Hematopoietic multipotent progenitor cell treated with erythropoietin and hydrocortisone succinate and interleukin-3 and kit ligand, for 15 days (in vitro differentiated cells): ENCODE measurements around the gene CTBP2.
A peak's percentile ranks its signal among the peaks of the same experiment; 100 is the strongest.

ENCODE experiments used
- DNase-seq: peaks from one replicate; pipeline ENCODE4 v3.0.0-alpha.2; 2015; ENCODE audit warnings: low spot score

The CTBP2 gene

GRCh38 chr10:125144693-125145623 is 15.4 kb downstream of the CTBP2 start:
- peak; percentile 78 for DNase-seq

DNA sequence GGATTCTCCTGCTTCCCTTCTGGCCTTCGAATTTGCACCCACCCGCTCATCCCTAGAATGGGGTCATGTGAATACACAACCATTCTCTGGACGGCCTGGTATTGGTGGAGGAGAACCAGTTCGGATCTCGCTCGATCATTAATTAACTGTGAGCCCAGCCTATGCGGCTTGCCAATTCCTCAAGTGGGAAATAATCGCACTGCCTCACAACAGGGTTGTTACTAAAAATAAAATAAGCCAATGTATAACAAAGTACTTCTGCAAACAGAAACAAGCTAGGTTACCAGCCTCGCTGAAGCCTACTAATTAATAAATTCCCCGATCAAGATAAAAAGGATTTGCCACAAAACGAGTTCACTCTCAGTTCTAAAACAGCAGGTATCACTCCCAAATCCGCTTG is 16.2 kb downstream of the CTBP2 start:
- no peak for DNase-seq

DNA sequence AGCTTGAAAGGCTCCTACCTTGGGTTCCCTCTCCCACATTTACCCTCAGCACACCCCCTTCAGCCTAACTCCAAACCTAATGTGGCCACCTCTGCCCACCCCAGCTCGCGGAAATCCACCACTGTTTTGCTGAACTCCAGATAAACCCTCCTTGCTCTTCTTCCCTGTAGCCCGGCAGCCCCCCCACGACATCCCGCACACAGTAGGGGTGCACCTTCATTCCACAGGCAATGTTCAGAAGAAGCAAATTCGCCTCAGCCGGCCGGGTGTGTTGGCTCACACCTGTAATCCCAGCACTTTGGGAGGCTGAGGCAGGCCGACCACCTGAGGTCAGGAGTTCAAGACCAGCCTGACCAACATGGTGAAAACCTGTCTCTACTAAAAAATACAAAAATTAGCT is 17.4 kb downstream of the CTBP2 start:
- no peak for DNase-seq

DNA sequence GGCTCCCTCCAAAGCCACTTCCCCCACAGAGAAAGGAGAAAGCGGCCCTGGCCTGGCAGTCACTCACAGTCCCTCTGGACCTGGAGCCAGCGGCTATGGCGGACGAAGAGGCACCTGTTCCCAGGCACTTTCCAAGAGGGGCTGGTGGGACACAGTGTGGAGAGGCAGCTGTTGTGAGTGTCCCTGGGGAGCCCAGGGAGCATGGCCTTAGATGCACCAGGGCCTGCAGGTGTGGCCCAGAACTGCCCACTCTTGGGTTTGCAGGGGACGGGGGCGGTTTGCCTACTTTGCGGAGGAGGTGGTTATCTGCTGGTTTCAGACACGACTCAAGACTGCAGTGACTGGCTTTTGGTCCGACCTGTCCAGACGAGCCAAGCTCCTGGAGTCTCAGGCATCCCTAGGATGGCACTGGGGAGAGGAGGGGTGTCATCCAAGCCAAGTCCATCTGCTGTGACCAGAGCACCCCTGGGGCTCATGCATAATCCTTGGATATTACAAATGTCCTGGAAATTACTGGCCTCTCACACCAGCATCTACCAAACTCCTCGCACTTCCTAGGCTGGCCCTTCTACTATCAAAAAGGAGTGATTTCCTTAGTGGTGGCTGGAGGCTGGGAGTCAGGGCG is 18.4 kb downstream of the CTBP2 start:
- DNase-seq, result peak; percentile 32

GRCh38 chr10:125141150-125141859 is 19.1 kb downstream of the CTBP2 start:
- DNase-seq, result no peak

- no peak for DNase-seq
Measured at GRCh38 chr10:125140151-125140550, 20.2 kb downstream of the CTBP2 start.

GRCh38 chr10:125137601-125138438 is 22.5 kb downstream of the CTBP2 start:
- DNase-seq, result no peak

GRCh38 chr10:125136087-125136486 is 24.3 kb downstream of the CTBP2 start:
- DNase-seq, result no peak

DNA sequence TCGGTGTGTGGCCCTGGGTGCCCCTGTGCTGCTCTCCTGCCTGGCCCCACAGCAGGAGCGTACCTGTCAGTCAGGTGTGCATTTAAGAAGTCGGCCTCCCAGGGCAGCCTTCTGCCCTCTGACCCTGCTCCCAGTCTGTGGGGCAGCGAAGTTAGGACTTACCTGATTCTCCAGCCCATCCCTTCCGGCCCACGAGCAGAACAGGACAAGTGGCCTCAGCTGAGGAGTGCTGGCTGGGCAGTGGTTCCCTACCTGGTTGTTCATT is 24.7 kb downstream of the CTBP2 start:
- DNase-seq, result no peak

DNA sequence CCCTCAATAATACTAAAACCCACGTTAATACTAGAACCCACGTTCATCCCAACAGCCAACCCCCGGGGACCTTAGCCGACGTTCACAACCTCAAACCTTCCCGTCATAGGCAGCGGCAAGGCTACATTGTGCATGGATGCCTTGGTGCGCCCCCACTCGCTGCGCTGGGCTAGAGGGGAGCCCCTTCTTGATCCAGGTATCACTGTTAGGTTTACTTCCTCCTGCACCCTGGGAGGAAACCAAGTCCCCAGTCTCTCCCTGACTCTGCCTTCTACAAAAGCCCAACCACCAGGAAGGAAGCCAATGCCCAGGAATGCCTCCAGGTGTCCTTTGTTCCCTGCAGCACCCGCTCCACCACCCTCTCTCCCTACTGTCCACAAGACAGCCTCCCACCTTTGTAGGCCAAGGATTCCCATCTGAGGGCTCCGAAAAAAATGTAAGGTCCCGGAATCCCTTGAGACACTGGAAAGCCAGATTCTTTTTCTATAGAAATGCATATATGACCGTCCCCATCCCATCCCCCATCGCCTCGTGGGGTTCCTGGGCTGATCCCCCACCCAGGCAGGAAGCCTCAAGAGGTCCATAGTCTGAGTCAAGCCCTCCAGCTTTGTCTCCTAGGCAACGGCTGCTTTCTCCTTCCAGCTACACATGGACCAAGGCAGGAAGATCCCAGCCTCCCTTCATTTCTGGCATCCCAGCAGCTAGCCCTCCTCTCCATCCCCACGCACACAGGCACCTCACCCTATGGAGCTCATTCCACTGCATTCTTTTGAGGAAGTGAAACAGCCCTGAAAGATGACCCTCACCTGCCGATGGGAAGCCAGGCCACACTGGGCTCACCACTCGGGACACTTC is 25.2 kb downstream of the CTBP2 start:
- DNase-seq, result no peak

- no peak for DNase-seq
Measured at GRCh38 chr10:125134483-125134848, 25.9 kb downstream of the CTBP2 start.

GRCh38 chr10:125133696-125134482 is 26.5 kb downstream of the CTBP2 start:
- DNase-seq, result no peak

- DNase-seq, result no peak
Measured at GRCh38 chr10:125132344-125132743, 28.0 kb downstream of the CTBP2 start.

GRCh38 chr10:125130916-125131315 is 29.4 kb downstream of the CTBP2 start:
- no peak for DNase-seq

DNA sequence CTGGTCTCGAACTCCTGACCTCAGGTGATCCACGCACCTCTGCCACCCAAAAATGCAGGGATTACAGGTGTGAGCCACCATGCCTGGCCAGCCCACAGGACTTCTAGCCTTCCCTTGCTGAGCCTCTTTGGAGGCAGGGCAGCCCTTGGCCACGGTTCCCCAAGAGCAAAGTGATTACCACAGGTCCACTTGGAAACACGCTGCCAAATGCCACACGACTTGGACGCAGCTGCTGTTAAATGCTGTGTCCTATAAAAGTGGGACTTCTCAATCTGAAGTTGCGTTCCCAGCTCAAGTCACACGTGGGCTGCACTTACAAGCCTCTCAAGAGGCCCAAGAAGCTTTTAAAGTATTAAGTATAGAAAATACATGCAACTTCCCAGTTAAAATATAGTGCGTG is 30.1 kb downstream of the CTBP2 start:
- DNase-seq, result no peak

DNA sequence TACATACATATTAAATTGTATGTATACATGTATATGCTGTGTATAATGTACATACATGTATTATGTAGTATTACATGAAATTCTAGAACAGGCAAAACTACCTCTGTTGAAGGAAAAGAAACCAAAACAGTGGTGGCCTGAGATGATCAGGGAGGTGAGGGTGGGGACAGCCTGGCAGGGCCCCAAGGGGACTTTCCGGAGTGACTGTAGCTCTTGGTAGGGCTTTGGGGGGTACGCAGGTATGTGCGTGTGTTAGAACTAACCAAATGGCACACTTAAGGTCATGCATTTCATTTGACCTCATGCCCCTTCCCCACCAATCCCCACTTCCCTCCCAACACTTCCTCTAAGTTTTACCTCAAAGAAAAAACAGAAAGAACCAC is 31.3 kb downstream of the CTBP2 start:
- DNase-seq, result no peak

- DNase-seq, result no peak
Measured at GRCh38 chr10:125128397-125129075, 31.8 kb downstream of the CTBP2 start.

DNA sequence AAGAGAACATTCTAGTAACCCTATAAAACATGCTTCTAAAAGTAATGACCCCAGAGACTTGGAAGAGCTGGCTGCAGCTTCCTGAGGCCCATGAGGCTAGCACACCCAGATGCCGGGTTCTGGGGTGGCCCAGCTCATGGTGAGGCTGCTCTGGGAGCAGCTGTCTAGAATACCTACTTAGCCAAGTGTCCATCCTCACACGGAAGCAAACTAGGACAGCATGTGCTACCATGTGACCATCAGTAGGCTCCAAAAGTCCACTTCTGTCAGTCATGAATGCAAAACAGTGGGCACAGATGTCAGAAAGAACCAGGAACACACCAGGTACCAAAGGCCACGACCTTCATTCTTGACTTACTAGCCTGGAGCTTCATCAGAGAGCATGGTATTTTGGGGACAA is 32.4 kb downstream of the CTBP2 start:
- no peak for DNase-seq

- DNase-seq, result no peak
Measured at GRCh38 chr10:125127110-125127509, 33.3 kb downstream of the CTBP2 start.
